COLO668 (cell line): ENCODE measurements around the gene C1orf159.

Experiments
- DNase-seq: peaks from one replicate; lab custom pipeline; 2025; ENCODE audit not compliant: unreplicated experiment; lab: John Stamatoyannopoulos, UW

The C1orf159 gene

GRCh38 chr1:1132956-1133750 lies 17.3 kb upstream of the C1orf159 start:
- DNase-seq, result no peak

GRCh38 chr1:1132042-1132950 lies 16.4 kb upstream of the C1orf159 start:
- no peak for DNase-seq

GRCh38 chr1:1130206-1131120 lies 14.6 kb upstream of the C1orf159 start:
- no peak for DNase-seq

GRCh38 chr1:1129381-1129821 lies 13.5 kb upstream of the C1orf159 start:
- DNase-seq, result no peak

- no peak for DNase-seq
Observed at GRCh38 chr1:1128454-1129139, 12.7 kb upstream of the C1orf159 start.

GRCh38 chr1:1127551-1128451 lies 11.9 kb upstream of the C1orf159 start:
- no peak for DNase-seq

- no peak for DNase-seq
Observed at GRCh38 chr1:1125945-1126344, 10.1 kb upstream of the C1orf159 start.

GRCh38 chr1:1124786-1125642 lies 9.1 kb upstream of the C1orf159 start:
- peak; percentile 78 for DNase-seq

GRCh38 chr1:1124508-1124785 lies 8.6 kb upstream of the C1orf159 start:
- DNase-seq, result no peak

- no peak for DNase-seq
Observed at GRCh38 chr1:1123581-1124507, 8.0 kb upstream of the C1orf159 start.

- no peak for DNase-seq
Observed at GRCh38 chr1:1122981-1123480, 7.1 kb upstream of the C1orf159 start.

GRCh38 chr1:1122078-1122811 lies 6.4 kb upstream of the C1orf159 start:
- DNase-seq, result peak; percentile 98

- DNase-seq, result no peak
Observed at GRCh38 chr1:1121611-1122077, 5.8 kb upstream of the C1orf159 start.

GRCh38 chr1:1120866-1121591 lies 5.1 kb upstream of the C1orf159 start:
- DNase-seq, result peak; percentile 84

- no peak for DNase-seq
Observed at GRCh38 chr1:1120096-1120495, 4.2 kb upstream of the C1orf159 start.
